ENCODE measurements around the gene TCF19. TPM values are rescaled to one million over a fixed set of nuclear protein-coding genes. Genes with fewer than 3 reads are reported as not detected.

TCF19 gene
- total RNA-seq, 1 experiment from 2014 or later = 15.0 TPM

GRCh38 chr6:31172973-31173384, 14.6 kb downstream of the TCF19 start:
- Mint-ChIP-seq H3K36me3 (ENCODE audit: insufficient read depth in 1 of 3, low read depth in 3 of 3) (peaks cover 0 to 22% (median 18%) of the 10 kb centered on the region in 3 experiments; a peak in 6 of 7 replicates), H3K9me3 (no peaks in the 10 kb centered on the region; a peak in 1 of 5 replicates), H3K4me3 (peak overlapping the region; percentile 91), H3K4me1 (peaks cover 52 to 69% of the 10 kb centered on the region in 2 experiments), H3K27ac (peak overlapping the region; percentile 98 to 100 (median 99)), H3K27me3 (ENCODE audit: low read depth) (no peaks in the 10 kb centered on the region)
- H2AFZ ChIP-seq (ENCODE audit: low read length) = no peak overlapping the region
- peak overlapping the region; percentile 88 for H4K91ac ChIP-seq (ENCODE audit: insufficient read length, low read depth, low read length)
- no peak overlapping the region for H3K4ac ChIP-seq (ENCODE audit: low read depth, low read length)
- H4K8ac ChIP-seq (replicated peaks; ENCODE audit: insufficient read length, low read depth, low read length) = no peak overlapping the region
- peaks cover 31% of the 10 kb centered on the region for H3K79me2 ChIP-seq (ENCODE audit: insufficient read depth, low read length)
- no peak overlapping the region for H2BK5ac ChIP-seq (ENCODE audit: insufficient read length, low read length)
- H2BK12ac ChIP-seq (ENCODE audit: insufficient read length, low read depth, low read length) = no peak overlapping the region
- H3K4me1 ChIP-seq (ENCODE audit: insufficient read depth, low read length) = peaks cover 10% of the 10 kb centered on the region
- H3K9ac ChIP-seq (ENCODE audit: extremely low read depth, insufficient read length, low read length) = peak overlapping the region; percentile 68
- no peaks in the 10 kb centered on the region for H3K9me3 ChIP-seq (ENCODE audit: control insufficient read depth, low read depth, low read length)
- H2BK120ac ChIP-seq (ENCODE audit: low read depth, low read length, poor library complexity, severe bottlenecking) = no peak overlapping the region
- no peak overlapping the region for H2BK15ac ChIP-seq (ENCODE audit: low read depth, low read length)
- no peaks in the 10 kb centered on the region for H4K20me1 ChIP-seq (ENCODE audit: control insufficient read depth, insufficient read depth, insufficient read length)
- H3K27ac ChIP-seq (ENCODE audit: insufficient read length, low read depth, low read length) = peak overlapping the region; percentile 83
- no peak overlapping the region for H2AK5ac ChIP-seq (ENCODE audit: insufficient read length, low read length)
- peak overlapping the region; percentile 61 for H3K4me2 ChIP-seq (ENCODE audit: insufficient read depth, insufficient read length, low read length)
- no peaks in the 10 kb centered on the region for H3K79me1 ChIP-seq (ENCODE audit: insufficient read depth, low read depth, low read length, poor library complexity, severe bottlenecking)
- peak overlapping the region; percentile 66 for H3K18ac ChIP-seq (ENCODE audit: insufficient read length, low read depth, low read length)
- no peak overlapping the region for H2BK20ac ChIP-seq (ENCODE audit: low read depth, low read length, poor library complexity, severe bottlenecking)
- no CpG with 5 or more reads among the region's 5 CpGs for WGBS (ENCODE audit: extremely low coverage, insufficient read length, low lambda C conversion rate)
- peak overlapping the region; percentile 53; the same call in 1 of the 2 replicates for H3K14ac ChIP-seq (ENCODE audit: insufficient read depth, low read length)
- H3K23ac ChIP-seq (ENCODE audit: insufficient read length, low read depth, low read length) = no peak overlapping the region
- DNase-seq = peak; percentile 96
- peaks cover 22% of the 10 kb centered on the region for H3K23me2 ChIP-seq (ENCODE audit: insufficient read length, low read depth, low read length, poor library complexity, severe bottlenecking)
- H3T11ph ChIP-seq (ENCODE audit: low read length) = no peak overlapping the region
- H4K5ac ChIP-seq (ENCODE audit: insufficient read length, low read depth, low read length) = no peak overlapping the region
- no peak overlapping the region for H3K56ac ChIP-seq (ENCODE audit: insufficient read length, low read depth, low read length)
- H3K27me3 ChIP-seq (ENCODE audit: insufficient read depth, low read length) = no peaks in the 10 kb centered on the region
- no peak for TF ChIP-seq CTCF (conservative IDR thresholded peaks at IDR 0.05)

All from H9 (cell line).